Activated naive CD4-positive, alpha-beta T cell treated with anti-CD3 and anti-CD28 coated beads, Interleukin-2, amount 50 U/mL, for 16 hours (primary cell): ENCODE data around the gene RTRAF.

Experiments used
- DNase-seq: peaks from one replicate; pipeline ENCODE4 v3.0.0-alpha.2; 2020

RTRAF gene

DNA sequence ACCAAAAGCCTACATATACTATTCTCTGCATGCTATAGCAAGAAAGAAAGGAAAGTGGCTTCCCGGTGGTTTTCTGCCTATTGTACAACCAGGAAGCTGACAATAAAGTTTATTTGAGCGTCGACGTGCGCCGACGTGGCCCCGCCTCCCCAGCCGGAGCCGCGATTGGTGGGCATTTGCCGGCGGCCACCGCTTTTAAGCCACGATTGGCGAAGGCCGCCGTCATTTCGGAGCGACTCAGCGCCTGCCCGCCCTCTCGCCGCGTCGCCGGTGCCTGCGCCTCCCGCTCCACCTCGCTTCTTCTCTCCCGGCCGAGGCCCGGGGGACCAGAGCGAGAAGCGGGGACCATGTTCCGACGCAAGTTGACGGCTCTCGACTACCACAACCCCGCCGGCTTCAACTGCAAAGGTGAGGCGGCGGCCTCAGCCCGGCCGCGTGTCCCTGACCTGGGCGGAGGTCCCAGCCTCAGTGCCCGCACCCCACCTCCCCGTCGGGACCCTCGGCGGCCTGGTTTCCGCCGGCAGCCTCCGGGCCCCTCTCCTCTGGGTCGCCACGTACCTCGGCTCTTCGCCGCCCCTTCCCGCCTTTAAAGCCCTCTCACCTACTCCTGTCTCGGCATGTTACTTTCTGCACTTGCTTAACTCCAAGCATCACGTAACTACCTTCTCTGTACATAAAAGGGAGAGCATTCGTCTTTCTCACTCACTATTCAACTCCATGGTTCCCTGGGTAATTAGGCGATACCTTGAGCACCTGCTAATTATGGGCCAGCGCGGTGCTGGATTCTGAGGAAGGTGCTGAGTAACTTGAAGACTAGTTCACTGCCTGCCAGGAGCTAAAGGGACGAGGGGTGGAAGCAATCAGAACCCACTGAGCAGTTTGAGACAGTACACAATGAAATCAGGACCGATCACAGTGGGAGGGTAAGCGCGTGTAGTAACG lies at the start of gene RTRAF:
Gene RTRAF (plus strand): TSS at position 254 of the 942 bp plus-strand sequence. CDS start 94 bp downstream, at position 348.
- DNase-seq: peak; percentile 93

DNA sequence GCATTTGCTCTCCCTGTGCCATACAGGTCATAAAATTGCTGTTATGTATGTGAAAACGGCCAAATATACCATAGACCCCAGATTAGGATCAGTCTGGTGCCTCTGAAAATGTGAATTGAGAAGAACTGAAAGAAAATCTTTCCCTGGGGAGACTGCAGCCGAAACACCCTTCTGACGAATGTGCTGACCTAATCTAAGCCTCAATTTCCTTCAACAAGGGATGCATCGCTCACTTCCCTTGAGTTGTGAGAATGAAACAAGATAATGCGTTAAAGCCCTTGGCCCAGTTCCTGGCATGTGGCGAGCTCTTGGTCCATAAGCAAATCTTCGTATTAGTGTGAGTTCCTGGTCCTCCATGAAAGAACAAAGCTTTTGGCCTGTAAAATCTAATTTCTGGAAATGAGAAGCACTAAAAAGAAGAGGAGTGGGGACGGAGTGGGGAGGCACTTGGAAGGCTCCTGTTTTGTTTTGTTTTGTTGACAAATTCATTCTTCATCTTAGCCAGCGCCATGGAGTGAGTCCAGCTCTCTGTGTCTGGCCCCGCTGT lies 49.5 kb upstream of the RTRAF start:
- DNase-seq: no peak

GRCh38 chr14:51942971-51943370 lies 46.4 kb upstream of the RTRAF start:
- no peak for DNase-seq

DNA sequence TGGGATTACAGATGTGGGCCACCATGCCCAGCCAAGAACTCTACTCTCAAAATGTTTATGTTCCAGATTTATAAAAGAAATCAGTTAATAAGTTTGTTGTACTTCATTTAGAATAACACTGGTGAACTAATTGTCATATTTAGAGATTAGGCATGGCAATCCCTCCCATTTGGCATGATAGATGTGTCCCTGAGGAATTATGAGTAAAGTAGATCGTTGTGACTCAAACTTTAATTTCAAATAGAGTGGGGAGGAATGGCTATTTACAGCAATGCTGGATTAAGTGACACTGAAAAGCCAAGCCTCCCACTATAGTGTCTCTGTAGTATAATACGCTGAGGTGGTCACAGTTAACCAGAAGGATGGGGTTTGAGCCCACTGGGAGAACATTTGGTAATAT lies 39.3 kb upstream of the RTRAF start:
- no peak for DNase-seq

GRCh38 chr14:51951656-51952055 lies 37.7 kb upstream of the RTRAF start:
- no peak for DNase-seq

- DNase-seq: no peak
Measured at GRCh38 chr14:51954031-51954430, 35.3 kb upstream of the RTRAF start.

GRCh38 chr14:51954657-51955056 lies 34.7 kb upstream of the RTRAF start:
- no peak for DNase-seq

DNA sequence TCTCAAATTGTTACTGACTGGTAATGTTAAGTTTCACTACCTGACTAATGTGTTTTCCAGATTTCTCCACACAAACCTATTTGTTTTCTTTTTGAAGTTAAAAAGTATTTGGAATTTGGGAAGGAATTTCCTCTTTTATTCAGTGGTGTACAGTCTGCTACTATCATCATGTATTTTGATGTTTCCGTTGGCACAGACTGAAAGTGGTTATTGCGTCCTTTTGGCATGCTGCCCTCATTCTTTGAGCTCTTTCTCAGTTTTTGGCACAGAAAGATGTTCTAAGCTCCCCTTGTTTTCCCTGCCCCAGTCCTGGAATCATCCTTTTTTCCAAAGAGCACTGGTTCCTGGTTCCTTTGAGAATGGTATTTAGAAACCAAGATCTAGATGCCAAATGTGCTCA lies 31.4 kb upstream of the RTRAF start:
- DNase-seq: no peak

DNA sequence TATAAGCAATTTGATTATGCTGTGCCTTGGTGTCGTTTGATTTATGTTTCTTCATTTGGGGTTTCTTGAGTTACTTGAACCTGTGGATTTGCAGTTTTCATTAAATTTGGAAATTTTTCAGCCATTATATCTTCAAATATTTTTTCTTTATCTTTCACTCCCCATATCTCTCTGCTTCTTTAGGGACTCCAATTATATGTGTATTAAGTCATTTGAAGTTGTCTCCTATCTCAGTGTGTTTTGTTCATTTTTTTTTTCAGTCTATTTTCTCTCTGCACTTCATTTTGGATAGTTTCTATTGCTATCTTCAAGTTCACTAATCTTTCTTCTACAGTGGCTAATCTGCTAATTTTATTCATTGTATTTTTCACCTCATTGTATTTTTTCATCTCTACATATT lies 29.4 kb upstream of the RTRAF start:
- no peak for DNase-seq

GRCh38 chr14:51960866-51961265 lies 28.5 kb upstream of the RTRAF start:
- no peak for DNase-seq

DNA sequence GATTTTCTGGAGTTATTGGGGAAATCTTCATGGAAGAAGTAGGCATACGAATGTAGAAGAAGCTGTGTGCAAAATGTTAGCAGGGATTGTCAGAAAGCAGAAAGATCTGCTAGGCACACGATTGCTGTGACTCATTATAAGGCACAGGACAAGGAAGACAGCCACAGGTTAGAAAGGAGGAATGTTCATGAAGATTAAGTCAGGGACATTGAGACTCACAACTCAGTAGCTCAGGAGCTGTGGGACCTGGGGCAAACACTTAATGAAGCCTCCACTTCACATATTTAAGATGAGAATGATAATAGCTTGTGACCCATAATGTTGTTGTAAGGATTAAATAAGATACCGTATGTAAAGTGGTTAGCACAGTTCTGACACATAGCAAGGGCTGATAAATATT lies 26.6 kb upstream of the RTRAF start:
- DNase-seq: no peak

DNA sequence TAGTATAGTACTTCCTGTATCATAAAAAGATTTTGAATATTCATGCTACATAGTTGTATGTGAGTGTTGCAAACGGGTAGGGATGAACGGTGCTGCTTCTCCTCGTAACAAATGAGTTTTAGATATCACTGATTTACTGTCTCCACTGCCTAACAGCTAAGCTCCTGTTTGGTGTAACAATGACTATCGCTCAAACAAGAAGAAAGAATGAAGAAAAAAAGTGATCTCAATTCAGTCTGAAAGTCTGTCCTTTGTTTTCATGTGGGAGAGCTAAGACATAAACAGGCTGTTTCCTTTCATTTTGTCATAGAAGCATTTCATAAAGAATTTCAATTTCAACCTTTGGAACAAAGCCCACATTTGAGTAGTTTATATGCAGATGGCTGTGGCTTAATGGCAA lies 26.1 kb upstream of the RTRAF start:
- DNase-seq: no peak

DNA sequence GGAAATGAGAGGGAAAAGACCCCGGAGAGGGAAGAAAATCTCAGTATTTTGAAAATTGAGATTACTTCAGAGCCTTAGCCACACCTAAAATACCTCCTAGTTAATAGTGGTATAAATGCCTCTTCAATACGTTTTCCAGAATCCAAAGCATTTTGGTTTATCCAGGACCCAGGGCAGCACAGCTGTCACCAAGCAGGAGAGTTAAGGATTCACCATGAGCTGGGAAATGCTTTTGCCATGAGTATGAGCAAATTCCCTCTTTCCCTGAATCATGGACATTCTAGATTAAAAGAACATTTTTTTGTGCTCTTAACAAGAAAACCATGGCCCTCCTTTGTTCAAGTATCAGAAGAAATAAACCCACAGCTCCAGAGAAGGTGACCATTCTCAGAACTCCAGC lies 21.8 kb upstream of the RTRAF start:
- DNase-seq: no peak

DNA sequence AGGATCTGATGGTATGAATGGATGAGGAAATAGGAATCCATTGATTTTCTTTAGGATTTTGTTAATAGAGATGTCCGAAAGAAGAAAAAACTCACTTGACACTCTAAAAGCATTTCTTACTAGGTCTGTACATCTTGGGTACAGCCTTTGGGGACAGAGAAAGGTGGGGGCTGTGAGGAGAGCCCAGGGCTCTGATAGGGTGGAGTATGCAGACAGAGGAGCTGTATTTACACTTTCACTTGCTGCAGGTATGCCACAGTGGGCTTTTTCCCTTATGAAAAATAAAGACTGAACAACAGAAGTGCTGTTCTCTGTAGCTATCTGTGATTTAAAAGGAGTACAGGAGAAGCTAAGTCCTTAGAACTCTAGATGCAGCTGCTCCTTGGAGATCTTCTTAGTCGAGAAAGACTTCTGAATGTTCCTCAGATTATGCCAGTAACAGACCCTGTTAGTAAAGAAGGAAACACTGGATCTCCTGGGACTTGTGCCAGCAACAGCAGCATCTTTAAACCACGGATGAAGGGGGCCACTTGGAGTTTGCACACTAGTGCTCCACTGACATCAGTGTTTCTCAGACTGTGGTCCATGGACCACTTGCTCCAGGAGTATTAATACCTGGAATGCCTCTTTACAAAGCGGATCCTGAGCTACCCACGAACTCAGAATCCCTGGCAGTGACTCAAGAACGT lies 19.4 kb upstream of the RTRAF start:
- no peak for DNase-seq

DNA sequence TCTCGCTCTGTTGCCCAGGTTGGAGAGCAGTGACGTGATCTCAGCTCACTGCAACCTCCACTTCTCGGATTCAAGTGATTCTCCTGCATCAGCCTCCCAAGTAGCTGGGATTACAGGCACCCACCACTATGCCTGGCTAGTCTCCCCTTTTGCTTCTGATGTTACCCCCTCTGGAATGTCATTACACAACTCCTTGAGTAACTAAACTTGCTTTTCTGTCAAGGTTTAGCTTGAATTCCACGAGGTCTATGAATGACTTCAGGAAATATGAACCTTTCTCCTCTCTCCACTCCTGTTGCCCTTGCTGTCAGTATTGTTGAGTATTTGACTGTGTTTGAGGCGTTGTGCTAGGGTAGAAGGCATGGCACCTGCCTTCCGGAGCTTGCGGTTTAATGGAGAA lies 16.8 kb upstream of the RTRAF start:
- no peak for DNase-seq

GRCh38 chr14:51977075-51977474 lies 12.3 kb upstream of the RTRAF start:
- DNase-seq: no peak

- no peak for DNase-seq
Measured at GRCh38 chr14:51978681-51979085, 10.7 kb upstream of the RTRAF start.

DNA sequence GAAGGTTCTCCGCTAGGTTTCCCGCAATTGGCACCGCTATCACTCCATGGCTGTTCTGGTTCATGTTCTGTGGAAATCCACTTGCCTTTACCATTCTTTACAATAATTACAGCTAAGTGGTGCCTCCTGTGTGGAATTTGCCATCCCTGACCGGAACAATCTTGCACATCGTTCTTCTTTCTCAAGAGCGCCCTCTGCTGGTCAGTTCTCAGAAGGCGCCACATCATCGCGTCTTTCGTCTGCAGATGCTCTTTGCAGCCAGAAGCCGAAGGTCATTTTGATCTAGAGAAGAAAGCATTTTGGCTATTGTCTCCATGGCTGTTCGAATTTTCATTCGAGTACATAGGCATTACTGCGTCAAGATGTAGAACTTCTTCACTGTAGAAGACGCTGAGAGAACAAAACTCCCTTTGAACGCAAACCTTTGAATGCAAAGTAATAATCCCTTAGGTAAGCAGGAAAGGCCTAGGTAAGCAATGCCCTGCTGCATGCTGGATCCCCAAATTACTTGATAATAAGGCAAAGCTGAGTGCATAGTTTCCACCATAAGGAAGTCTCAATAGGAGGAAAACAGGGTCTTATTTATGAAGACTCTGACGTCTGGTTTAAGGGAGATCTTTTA lies 10.1 kb upstream of the RTRAF start:
- DNase-seq: peak; percentile 79

- DNase-seq: no peak
Measured at GRCh38 chr14:51981218-51981854, 8.0 kb upstream of the RTRAF start.

DNA sequence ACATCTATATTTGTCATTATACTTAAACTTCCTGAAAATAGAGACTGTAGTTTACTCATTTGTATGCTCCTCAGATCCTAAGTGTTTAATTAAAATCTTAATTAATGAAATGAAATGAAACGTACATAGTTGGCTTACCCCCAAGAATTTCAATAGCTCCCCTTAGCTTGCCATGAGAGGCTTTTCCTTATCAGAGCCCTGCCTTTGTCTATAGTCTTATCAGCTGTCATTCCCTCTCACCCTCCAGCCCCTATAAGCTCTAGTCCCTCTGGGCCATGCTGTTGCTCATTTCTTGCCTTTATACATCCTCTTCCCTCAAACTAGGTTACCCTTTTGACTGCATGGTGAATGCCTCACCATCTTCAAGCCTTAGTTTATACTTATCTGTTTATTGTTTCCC lies 1.1 kb upstream of the RTRAF start:
- no peak for DNase-seq

DNA sequence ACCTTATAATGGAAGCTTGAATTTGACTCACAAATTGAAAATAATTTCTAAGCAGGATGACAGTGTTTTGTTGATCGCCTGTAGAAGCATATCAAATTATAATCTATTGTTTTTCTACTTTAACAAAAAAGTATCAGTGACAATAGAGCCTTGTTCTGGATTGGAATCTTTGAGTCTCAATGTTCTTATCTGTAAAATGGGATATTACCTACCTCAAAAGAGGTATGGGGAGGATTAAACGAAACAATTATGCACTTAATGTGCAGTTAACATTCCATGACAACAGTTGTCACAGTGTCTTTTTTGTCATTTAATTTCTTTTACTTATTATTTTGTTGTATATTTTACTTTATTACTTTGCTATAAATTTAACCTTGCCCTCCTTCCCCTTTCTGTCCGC lies 1.1 kb downstream of the RTRAF start:
- no peak for DNase-seq

DNA sequence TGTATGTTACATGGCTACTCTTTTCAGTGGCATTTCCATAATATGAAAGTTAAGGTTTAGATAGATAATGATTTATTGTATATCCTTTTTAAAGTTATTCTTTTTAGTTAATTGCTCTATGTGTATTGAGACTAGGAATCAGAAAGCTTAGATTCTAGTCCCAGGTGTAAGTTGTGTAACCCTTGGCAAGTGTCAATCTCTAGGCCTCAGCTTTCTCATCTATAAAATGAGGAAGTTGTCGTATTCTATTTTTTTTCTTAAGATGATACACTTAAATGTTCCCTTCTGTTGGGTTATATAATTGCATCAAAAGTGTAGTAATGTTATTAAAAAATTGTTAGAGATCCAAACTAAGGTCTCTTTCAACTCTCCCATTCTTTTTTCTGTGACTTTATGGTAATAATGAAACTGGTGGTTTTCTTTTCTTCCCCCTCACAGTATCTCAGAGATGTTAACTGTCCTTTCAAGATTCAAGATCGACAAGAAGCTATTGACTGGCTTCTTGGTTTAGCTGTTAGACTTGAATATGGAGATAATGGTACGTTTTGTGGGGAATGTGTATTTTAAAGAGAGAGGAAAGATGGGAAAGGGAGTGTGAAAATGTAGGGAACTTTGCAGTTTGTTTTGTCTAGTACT lies 4.1 kb downstream of the RTRAF start:
- no peak for DNase-seq
